Kidney (tissue), 14 donors: ENCODE data around the gene ADARB2. TPM values are rescaled to one million over a fixed set of nuclear protein-coding genes. Genes with fewer than 3 reads are reported as not detected.

Experiments
- DNase-seq, 5 donors: peaks; one replicate each; pipeline ENCODE4 v3.0.0-alpha.2; 2013 to 2020
- FAIRE-seq: peaks from 2 replicates; lab custom pipeline; 2012; peaks lifted over from hg19 to GRCh38; lab: Jason Lieb, UNC
- H3K27ac ChIP-seq, 2 donors: one replicate each; pipeline ENCODE4 v1.7.0; 2013; ENCODE audit warnings: low read depth in 2 of 2, low read length in 2 of 2, inconsistent platforms in 1 of 2
- H3K27me3 ChIP-seq: one replicate; pipeline ENCODE4 v1.7.1; 2013; ENCODE audit warnings: low read length, inconsistent platforms; ENCODE audit not compliant: control insufficient read depth, insufficient read depth
- H3K36me3 ChIP-seq, 3 donors: one replicate each; pipeline versions ENCODE4 v1.7.0 to v1.7.1; 2013; ENCODE audit warnings: low read length in 3 of 3, control low read depth in 1 of 3, inconsistent platforms in 1 of 3; ENCODE audit not compliant: insufficient read depth in 3 of 3, control insufficient read depth in 2 of 3
- H3K4me1 ChIP-seq, 3 donors: one replicate each; pipeline versions ENCODE4 v1.7.0 to v1.7.1; 2013; ENCODE audit warnings: low read length in 3 of 3, inconsistent platforms in 1 of 3, low read depth in 1 of 3; ENCODE audit not compliant: control insufficient read depth in 2 of 3, insufficient read depth in 2 of 3
- H3K4me3 ChIP-seq, 3 donors: one replicate each; pipeline versions ENCODE4 v1.7.0 to v1.8.1; 2013; ENCODE audit warnings: low read length in 3 of 3, control low read depth in 1 of 3, inconsistent platforms in 1 of 3
- H3K9ac ChIP-seq, 3 donors: one replicate each; pipeline versions ENCODE4 v1.7.0 to v1.7.1; 2013; ENCODE audit warnings: low read length in 3 of 3, control low read depth in 1 of 3, inconsistent platforms in 1 of 3
- H3K9me3 ChIP-seq, 3 donors: one replicate each; pipeline versions ENCODE4 v1.7.0 to v1.7.1; 2013; ENCODE audit warnings: low read length in 3 of 3, control low read depth in 1 of 3, inconsistent platforms in 1 of 3; ENCODE audit not compliant: control insufficient read depth in 2 of 3, insufficient read depth in 1 of 3
- CTCF ChIP-seq: IDR thresholded peaks from 3 replicates; pipeline ENCODE4 v1.5.1; 2012; ENCODE audit warnings: mild to moderate bottlenecking, moderate library complexity, borderline replicate concordance; ENCODE audit not compliant: insufficient read depth; ENCODE audit errors: extremely low read depth
- intact Hi-C: fragments of 100-400 bp; cut with DNase I; formaldehyde crosslinking; loops from one replicate; pipeline ENCODE4 v1.11.1; 2022
- polyA plus RNA-seq: library from polyadenylated mRNA; stranded (reverse); fragments of 350-450 nt; fragmentation: Illumina TruSeq; extraction: RNeasy Lipid Tissue Mini Kit (QIAGEN cat#74804); gene quantifications from one replicate; pipeline ENCODE4 v1.2.3, GENCODE V29; 2014; ENCODE audit warnings: low read depth, low replicate concordance; ENCODE audit not compliant: insufficient read depth
- total RNA-seq: library from RNA; stranded (reverse); fragmentation: NEBNext Ultra II Directional; extraction: Animal tissue kit (Norgen Biotek cat#: 25700); gene quantifications from one replicate; pipeline ENCODE4 v1.2.1, GENCODE V29; 2021
- donor health status: control.
- donor health status: control.
- donor health status: control.
- donor health status: control.
- donor health status: control.
- donor health status: DM: yes; HTN: yes; CAD: no.
- donor health status: Normal renal cell carcinoma (clear cell type).

ADARB2 gene
- total and polyA plus RNA-seq, 2 donors from 2014 or later, result 1.0 to 1.3 TPM

- peak in 1 of 5 donors; percentile 13 for DNase-seq
- Histone ChIP-seq H3K4me3 (no peak overlapping the region), H3K36me3 (no peaks in the 10 kb centered on the region), H3K9me3 (peaks cover 0 to 2% (median 0%) of the 10 kb centered on the region in 3 donors), H3K9ac (no peak overlapping the region), H3K4me1 (peaks cover 0 to 3% (median 2%) of the 10 kb centered on the region in 3 donors), H3K27ac (no peak overlapping the region), H3K27me3 (no peaks in the 10 kb centered on the region)
- TF ChIP-seq CTCF, result no peak
- FAIRE-seq, result no peak
- intact Hi-C loops, result no loop called here
Measured at GRCh38 chr10:1522237-1522636, 215.1 kb downstream of the ADARB2 start.

- DNase-seq, result no peak
- Histone ChIP-seq H3K4me3 (no peak overlapping the region), H3K9me3 (peaks cover 0 to 2% (median 0%) of the 10 kb centered on the region in 3 donors), H3K36me3 (no peaks in the 10 kb centered on the region), H3K27me3 (no peaks in the 10 kb centered on the region), H3K4me1 (peaks cover 0 to 2% (median 2%) of the 10 kb centered on the region in 3 donors), H3K9ac (no peak overlapping the region), H3K27ac (no peak overlapping the region)
- no peak for TF ChIP-seq CTCF
- FAIRE-seq, result no peak
- intact Hi-C loops, result no loop called here
Measured at GRCh38 chr10:1521741-1522140, 215.6 kb downstream of the ADARB2 start.

- DNase-seq (no peak), FAIRE-seq (no peak)
- no peak for TF ChIP-seq CTCF
- H3K9me3 ChIP-seq, result peaks cover 0 to 2% (median 0%) of the 10 kb centered on the region in 3 donors
- intact Hi-C loops, result no loop called here
- H3K4me3 ChIP-seq, result no peak overlapping the region
- H3K27ac ChIP-seq, result no peak overlapping the region
- no peaks in the 10 kb centered on the region for H3K36me3 ChIP-seq
- H3K27me3 ChIP-seq, result no peaks in the 10 kb centered on the region
- no peak overlapping the region for H3K9ac ChIP-seq
- peaks cover 0 to 2% (median 0%) of the 10 kb centered on the region in 3 donors for H3K4me1 ChIP-seq
Measured at GRCh38 chr10:1520909-1521565, 216.3 kb downstream of the ADARB2 start.

GRCh38 chr10:1519391-1519790, 217.9 kb downstream of the ADARB2 start:
- Histone ChIP-seq H3K27me3 (no peaks in the 10 kb centered on the region), H3K36me3 (no peaks in the 10 kb centered on the region), H3K9ac (no peak overlapping the region), H3K4me1 (no peaks in the 10 kb centered on the region), H3K27ac (no peak overlapping the region), H3K9me3 (no peaks in the 10 kb centered on the region), H3K4me3 (no peak overlapping the region)
- DNase-seq (no peak), FAIRE-seq (no peak)
- TF ChIP-seq CTCF, result no peak
- intact Hi-C loops, result no loop called here
